AG09309 (cell line): ENCODE results near the gene CST11.

Experiments used
- DNase-seq: peaks from one replicate; pipeline ENCODE4 v3.0.0-alpha.2; 2010; ENCODE audit warnings: low read depth
- H3K4me3 ChIP-seq: 2 replicates; pipeline ENCODE4 v1.5.1; 2011; ENCODE audit warnings: mild to moderate bottlenecking, low read depth, low read length, moderate library complexity; ENCODE audit not compliant: control insufficient read depth
- TF ChIP-seq, protein P1 (sequence below): IDR thresholded peaks from 2 replicates; pipeline ENCODE4 v1.5.1; 2011; ENCODE audit warnings: mild to moderate bottlenecking, low read depth, low read length, inconsistent platforms; ENCODE audit not compliant: insufficient read depth, control insufficient read depth; ENCODE audit errors: missing control alignments

Gene CST11, protein sequence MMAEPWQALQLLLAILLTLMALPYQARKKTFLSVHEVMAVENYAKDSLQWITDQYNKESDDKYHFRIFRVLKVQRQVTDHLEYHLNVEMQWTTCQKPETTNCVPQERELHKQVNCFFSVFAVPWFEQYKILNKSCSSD

DNA sequence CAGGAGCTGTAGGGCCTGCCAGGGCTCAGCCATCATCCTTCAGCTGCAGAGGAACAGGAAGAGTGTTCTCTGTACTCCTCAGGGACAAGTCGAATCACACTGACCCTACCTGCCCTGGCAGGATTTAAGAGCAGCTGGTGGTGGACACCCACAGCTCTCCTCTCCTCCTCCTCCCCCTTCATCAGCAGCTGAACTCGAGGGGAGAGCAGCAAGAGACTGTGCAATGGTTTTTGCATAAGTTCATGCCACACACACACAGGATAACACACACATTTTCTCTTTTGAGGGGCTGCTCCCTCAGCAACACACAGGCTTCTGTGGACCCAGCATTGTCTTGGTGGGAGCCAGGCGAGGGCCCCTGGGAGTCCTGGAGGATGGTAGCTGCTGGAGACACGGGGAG, at the start of gene CST11:
Gene CST11 (minus strand): TSS at position 101 of the 400 bp plus-strand sequence. CDS start 65 bp downstream, at position 36.
- DNase-seq, result no peak
- TF ChIP-seq, protein P1, sequence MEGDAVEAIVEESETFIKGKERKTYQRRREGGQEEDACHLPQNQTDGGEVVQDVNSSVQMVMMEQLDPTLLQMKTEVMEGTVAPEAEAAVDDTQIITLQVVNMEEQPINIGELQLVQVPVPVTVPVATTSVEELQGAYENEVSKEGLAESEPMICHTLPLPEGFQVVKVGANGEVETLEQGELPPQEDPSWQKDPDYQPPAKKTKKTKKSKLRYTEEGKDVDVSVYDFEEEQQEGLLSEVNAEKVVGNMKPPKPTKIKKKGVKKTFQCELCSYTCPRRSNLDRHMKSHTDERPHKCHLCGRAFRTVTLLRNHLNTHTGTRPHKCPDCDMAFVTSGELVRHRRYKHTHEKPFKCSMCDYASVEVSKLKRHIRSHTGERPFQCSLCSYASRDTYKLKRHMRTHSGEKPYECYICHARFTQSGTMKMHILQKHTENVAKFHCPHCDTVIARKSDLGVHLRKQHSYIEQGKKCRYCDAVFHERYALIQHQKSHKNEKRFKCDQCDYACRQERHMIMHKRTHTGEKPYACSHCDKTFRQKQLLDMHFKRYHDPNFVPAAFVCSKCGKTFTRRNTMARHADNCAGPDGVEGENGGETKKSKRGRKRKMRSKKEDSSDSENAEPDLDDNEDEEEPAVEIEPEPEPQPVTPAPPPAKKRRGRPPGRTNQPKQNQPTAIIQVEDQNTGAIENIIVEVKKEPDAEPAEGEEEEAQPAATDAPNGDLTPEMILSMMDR, result no peak
- no peak within 1 kb of the TSS for H3K4me3 ChIP-seq

DNA sequence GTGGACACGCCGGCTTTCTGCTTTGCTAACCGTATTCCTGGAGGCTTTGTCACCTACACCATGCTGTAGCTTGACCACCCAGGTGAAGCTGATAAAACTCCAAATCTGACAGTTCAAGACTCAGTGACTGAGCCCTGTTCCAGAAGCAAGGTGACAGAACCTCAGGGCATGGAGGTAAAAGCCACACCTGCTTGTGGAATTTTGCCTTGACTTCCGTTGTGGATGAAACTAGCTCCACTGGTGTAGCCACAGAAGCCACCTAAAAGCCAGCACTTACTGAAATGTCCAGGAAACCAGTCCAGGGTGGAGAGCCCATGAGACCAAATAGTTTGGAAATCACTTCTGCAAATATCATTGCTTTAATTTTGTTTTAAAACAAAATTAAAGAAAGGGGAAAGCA, 49.2 kb upstream of the CST11 start:
- DNase-seq, result no peak
- TF ChIP-seq, protein P1, result no peak
- H3K4me3 ChIP-seq, result no peak overlapping the region

DNA sequence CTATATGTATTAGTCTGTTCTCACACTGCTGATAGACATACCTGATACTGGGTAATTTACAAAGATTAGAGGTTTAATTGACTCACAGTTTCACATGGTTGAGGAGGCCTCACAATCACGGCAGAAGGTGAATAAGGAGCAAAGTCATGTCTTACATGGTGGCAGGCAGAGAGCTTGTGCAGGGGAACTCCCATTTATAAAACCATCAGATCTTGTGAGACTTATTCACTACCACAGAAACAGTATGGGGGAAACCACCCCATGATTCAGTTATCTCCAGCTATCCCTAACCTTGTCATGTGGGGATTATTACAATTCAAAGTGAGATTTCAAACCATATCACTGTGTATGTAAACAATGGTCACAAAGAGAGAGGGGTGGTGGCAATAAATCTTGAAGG, 44.9 kb upstream of the CST11 start:
- DNase-seq, result no peak
- H3K4me3 ChIP-seq, result no peak overlapping the region
- TF ChIP-seq, protein P1, result no peak

DNA sequence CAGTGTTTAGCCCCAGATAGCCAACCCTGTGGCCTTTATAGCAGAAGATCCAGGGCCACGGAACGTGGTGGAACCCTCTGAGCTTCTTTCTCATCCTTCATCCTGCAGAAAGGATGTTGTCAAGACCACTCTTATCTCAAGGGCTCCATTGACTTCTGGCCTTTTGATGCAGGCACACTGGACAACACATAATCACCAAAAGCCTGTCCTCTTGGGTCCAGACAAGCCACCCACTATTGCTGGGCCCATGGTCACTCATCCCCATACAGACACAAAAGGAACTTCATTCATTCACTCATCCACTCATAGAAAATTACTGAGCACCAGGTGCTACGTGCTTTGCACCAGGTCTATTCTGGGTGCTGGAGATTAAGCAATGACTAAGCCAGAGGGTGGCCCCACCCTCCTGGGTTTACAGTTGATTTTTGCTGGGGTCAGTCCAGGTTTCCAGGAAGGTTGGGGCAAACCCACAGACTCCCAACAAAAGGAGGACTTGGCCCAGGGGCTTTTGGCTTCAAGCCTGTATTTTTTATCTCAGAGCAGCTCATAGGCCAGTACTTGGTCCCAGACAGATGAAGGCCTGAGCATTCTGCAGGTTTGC, 40.6 kb upstream of the CST11 start:
- TF ChIP-seq, protein P1, result no peak
- DNase-seq, result no peak
- H3K4me3 ChIP-seq, result no peak overlapping the region

DNA sequence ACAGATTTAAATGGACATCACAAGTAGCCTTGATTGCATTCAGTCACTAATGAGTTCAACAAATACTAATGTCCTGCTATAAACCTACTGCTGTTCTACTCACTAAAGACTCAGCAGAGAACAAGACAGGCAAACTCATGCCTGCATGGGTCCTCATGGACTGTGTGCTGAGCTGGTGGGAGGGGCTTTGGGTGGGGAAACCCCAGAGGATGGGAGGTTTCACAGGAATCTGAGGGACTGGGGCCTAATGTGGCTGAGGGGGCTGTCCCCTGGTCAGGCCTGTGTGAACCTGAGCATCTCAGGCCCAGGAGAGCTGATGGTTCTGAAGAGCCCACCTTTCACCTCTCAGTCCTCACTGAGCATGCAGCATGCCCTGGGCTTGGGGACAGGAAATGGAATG, 39.6 kb upstream of the CST11 start:
- DNase-seq, result no peak
- H3K4me3 ChIP-seq, result no peak overlapping the region
- TF ChIP-seq, protein P1, result no peak

DNA sequence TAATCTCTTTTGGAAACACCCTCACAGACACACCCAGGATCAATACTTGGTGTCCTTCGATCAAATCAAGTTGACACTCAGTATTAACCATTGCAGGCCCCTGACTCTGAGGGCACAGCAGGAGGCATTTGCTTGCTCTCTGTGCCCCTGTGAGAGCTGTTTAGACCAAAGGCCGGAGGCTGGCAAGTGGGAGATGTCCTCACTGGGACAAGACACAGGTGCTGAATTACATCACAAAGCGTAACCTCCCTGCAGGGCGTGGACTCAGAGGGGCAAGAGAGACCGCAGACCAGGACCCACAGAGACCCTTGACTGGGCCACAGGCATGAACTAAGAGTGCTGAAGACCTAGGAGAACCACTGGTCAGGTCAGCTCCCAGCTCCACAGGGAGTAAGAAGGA, 38.1 kb upstream of the CST11 start, which contains the start of gene CST8:
Gene CST8 (plus strand): TSS at position 301 of the 400 bp plus-strand sequence. CDS start 551 bp downstream, outside the sequence.
- DNase-seq, result no peak
- H3K4me3 ChIP-seq, result no peak within 1 kb of the TSS
- TF ChIP-seq, protein P1, result no peak
